Measurements from ENCODE around the gene ACSL5.
"Not testable (repeated sequence)": the region's sequence is repeated elsewhere in the genome, so short reads cannot be mapped to it uniquely, and the experiment has no call there.

Gene ACSL5

GRCh38 chr10:112352044-112352443, 21.9 kb upstream of the ACSL5 start:
- no peak for DNase-seq

DNA sequence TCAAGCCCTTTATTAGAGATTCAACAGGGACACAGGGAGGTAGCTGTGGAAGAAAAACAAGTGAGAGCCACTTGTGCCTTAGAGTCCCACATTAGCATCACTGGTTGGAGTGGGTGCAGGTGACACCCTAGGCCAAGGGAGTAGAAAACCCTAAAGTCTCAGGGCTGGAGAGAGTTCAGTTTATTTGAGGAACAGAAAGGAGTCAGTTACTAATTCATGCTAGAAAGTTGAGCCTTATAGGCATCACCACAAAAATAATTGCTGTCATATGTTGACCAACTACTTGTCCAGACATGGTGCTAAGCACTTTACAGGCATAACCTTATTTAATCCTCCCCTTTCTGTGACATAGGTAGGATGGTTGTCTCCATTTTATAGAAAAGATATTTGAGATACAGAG, 20.9 kb upstream of the ACSL5 start:
- no peak for DNase-seq

DNA sequence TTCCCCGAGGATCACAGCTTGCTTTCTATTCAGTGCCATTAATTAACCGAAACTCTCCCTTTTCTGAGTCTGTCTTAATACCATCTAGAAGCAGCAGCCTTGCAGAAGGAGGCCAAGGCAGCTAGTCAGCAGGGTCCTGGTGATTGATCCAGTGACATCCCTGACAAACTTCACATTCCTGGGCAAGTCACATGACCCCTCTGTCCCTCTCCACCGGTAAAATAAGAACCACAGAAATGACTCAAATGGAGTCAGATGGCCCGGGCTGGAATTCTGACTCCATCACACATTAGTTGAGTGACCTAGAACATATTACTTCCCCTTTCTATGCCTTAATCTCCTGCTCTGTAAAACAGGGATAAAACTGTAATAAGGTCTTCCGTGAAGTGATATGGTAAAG, 17.2 kb upstream of the ACSL5 start:
- DNase-seq, result no peak

GRCh38 chr10:112359606-112360307, 14.2 kb upstream of the ACSL5 start:
- DNase-seq, result no peak

GRCh38 chr10:112360308-112361270, 13.3 kb upstream of the ACSL5 start:
- no peak for DNase-seq

DNA sequence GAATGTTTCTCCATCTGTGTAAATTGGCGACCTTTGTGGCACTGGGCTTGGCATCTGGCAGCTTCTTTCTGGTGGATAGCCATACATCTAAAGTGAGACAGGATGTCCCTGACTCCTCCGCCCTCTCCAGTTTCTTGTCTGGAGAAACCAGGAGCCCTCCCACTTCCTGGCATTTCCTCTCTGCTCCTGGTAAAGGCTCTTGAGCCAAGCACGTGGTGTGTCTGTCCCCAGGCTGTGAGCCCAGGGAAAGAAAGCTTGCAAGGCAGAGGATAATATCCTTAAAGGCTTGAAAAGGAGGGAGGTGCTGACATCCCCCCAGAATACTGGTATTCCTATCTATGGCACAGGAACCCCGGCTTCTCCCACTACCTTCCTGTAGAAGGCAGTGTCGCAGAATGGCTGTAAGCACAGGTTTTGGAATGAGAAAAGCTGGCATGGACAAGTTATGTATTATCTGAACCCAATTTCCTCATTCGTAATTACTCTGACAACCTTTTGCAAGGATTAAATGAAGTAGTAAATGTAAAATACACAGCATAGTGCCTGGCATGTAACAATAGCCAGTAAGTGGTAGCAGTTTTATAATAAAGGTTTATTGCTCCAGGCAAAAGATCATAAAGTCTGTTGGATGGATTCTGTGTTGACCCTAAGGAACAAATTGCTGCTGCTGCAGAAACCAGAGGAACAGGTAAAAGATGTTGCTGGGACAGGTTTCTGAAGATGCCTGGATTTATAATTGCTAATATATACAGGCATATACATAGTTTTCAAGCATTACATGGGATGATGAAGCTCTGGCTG, 11.8 kb upstream of the ACSL5 start:
- DNase-seq, result no peak

GRCh38 chr10:112362833-112363232, 11.1 kb upstream of the ACSL5 start:
- DNase-seq, result no peak

GRCh38 chr10:112363696-112364688, 9.9 kb upstream of the ACSL5 start:
- DNase-seq, result no peak

DNA sequence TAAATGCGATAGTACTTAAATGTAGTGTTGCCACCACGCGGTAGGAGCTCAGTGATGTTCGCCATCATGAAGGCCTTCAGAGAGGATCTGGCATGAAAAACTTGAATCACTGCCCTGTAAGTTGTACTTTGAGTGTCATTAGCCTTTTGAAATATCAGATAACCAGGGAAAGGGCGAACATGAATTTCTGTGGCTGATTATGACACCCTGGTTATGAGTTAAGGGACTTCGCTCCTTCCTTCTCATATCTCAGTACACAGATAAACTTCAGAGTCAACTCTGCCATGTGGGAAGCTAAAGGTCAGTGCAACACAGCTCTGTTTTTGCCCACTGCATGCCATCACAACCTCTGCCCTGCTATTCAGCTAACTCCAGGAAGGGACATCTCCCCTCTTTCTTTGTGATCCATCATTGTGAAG, 8.9 kb upstream of the ACSL5 start:
- DNase-seq, result no peak

DNA sequence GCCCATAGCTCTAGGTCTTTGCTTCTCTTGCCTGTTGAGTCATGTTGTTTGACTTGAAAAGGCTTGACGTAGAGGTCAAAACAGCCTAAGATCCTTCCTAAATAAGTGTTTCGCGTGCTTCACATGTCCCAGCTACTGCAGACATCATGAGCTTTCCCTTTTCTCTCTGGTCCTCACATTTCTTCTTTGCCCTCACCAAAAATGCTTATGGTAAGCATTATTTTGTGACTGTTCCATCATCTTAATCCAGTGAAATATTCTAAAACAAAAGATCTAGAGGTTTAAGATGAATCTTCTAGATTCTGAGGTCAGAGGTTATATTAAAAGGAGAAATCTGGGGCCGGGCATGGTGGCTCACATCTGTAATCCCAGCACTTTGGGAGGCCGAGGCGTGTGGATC, 8.5 kb upstream of the ACSL5 start:
- no peak for DNase-seq

DNA sequence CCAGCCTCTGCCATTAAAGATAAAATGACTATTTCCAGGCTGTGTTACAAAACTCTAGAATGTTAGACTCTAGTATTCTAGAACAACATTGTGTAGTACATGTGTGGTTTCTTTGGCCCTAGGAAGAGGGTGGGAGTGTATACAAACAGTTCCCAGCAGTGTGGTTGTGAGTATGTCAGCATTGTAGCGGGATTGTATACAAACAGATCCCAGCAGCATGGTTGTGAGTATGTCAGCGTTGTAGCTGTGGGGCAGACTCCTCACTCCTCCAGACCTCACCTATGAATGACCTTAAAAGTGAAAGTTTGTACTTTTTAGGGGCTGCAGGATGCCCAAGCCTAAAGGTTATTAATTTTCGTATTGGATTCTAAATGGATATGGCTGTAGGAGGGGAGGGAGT, 6.9 kb upstream of the ACSL5 start:
- no peak for DNase-seq

- DNase-seq, result no peak
Measured at GRCh38 chr10:112367516-112367915, 6.4 kb upstream of the ACSL5 start.

- DNase-seq, result no peak
Measured at GRCh38 chr10:112369495-112370423, 4.2 kb upstream of the ACSL5 start.

GRCh38 chr10:112370424-112370819, 3.5 kb upstream of the ACSL5 start:
- no peak for DNase-seq

DNA sequence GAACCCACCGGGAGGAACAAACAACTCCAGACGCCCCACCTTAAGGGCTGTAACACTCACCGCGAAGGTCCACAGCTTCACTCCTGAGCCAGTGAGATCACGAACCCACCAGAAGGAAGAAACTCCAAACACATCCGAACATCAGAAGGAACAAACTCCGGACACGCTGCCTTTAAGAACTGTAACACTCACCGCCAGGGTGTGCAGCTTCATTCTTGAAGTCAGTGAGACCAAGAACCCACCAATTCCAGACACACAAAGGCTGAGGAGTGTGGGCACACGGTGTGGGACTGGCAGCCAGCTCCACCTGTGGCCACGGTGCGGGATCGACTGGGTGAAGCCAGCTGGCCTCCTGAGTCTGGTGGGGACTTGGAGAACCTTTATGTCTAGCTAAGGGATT, 2.6 kb upstream of the ACSL5 start:
- not testable (repeated sequence) for DNase-seq

GRCh38 chr10:112372182-112372810, 1.6 kb upstream of the ACSL5 start:
- not testable (repeated sequence) for DNase-seq

GRCh38 chr10:112374724-112375541, 1.0 kb downstream of the ACSL5 start:
- peak; percentile 60 to 63 for DNase-seq

GRCh38 chr10:112375721-112376395, 1.9 kb downstream of the ACSL5 start:
- peak; percentile 82 to 86 for DNase-seq

DNA sequence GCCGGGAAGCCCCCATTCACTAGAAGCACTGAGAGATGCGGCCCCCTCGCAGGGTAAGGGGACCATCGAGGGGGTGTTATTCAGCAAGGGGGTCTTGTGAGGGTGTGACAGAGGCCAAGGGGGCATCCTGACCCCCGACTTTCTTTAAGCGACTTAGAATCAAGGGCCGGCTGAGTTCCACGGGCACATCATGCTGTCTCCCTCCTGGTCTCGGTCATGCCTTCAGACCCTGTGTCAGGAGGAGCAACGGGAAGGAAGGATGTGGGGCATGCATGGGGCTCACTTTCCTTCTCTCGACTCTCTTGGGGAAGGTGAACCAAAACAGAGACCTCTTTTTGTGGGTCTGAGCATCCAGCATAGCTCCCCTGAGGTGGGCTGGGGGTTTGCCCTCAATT, 2.5 kb downstream of the ACSL5 start:
- peak; percentile 40 to 50 for DNase-seq

Measured in Kasumi-1 (cell line).